IMR-90 (cell line): Measurements from ENCODE around the gene CRIM1. TPM values are rescaled to one million over a fixed set of nuclear protein-coding genes. Genes with fewer than 3 reads are reported as not detected.
A peak's percentile ranks its signal among the peaks of the same experiment; 100 is the strongest.

Experiments used
- ATAC-seq: fragments of 200-7000 bp; cut with Tn5 transposase; 2 replicates; pipeline ENCODE4 v1.9.1; 2020; ENCODE audit warnings: low read depth, mild to moderate bottlenecking, moderate library complexity
- BruUV-seq: library from RNA; stranded (reverse); fragments of 400-500 nt; replicated peaks from 2 replicates; lab custom pipeline; 2021; lab: Mats Ljungman, UMichigan
- CTCF ChIA-PET: fragments of 300-600 bp; formaldehyde crosslinking; extraction: SDS; loops from one replicate; lab custom pipeline; 2021; ENCODE audit warnings: antibody characterized with exemption; lab: Yijun Ruan, JAX
- POLR2A ChIA-PET: fragments of 300-600 bp; sonication (Branson Sonifier 250); formaldehyde crosslinking; loops from one replicate; lab custom pipeline; 2022; ENCODE audit warnings: antibody characterized with exemption; ENCODE audit not compliant: unreplicated experiment; lab: Charles Lee
- DNase-seq: peaks from one replicate; pipeline ENCODE4 v3.0.0; 2013
- H2AFZ ChIP-seq: replicated peaks from 2 replicates; pipeline ENCODE3; 2013; ENCODE audit warnings: low read length, mild to moderate bottlenecking; ENCODE audit not compliant: poor library complexity
- H2AK5ac ChIP-seq: 2 replicates; pipeline ENCODE4 v1.6.1; 2013; ENCODE audit warnings: low read depth, low read length, inconsistent platforms
- H2AK9ac ChIP-seq: replicated peaks from 2 replicates; pipeline ENCODE3; 2013; ENCODE audit warnings: mild to moderate bottlenecking, low read depth, low read length, moderate library complexity; ENCODE audit not compliant: poor library complexity
- H2BK120ac ChIP-seq: 2 replicates; pipeline ENCODE4 v1.6.1; 2013; ENCODE audit warnings: low read depth, low read length, inconsistent platforms
- H2BK15ac ChIP-seq: 3 replicates; pipeline ENCODE4 v1.6.1; 2013; ENCODE audit warnings: low read depth, low read length, inconsistent platforms
- H2BK20ac ChIP-seq: 2 replicates; pipeline ENCODE4 v1.6.1; 2013; ENCODE audit warnings: low read depth, mild to moderate bottlenecking, inconsistent platforms, low read length, moderate library complexity
- H2BK5ac ChIP-seq: 2 replicates; pipeline ENCODE4 v1.6.1; 2013; ENCODE audit warnings: mild to moderate bottlenecking, low read depth, low read length, inconsistent platforms; ENCODE audit not compliant: poor library complexity, severe bottlenecking
- H3K14ac ChIP-seq: replicated peaks from 2 replicates; pipeline ENCODE4 v1.6.1; 2013; ENCODE audit warnings: low read depth, low read length, inconsistent platforms
- H3K18ac ChIP-seq: 2 replicates; pipeline ENCODE4 v1.6.1; 2013; ENCODE audit warnings: low read depth, low read length, control low read depth
- H3K23ac ChIP-seq: 2 replicates; pipeline ENCODE4 v1.6.1; 2013; ENCODE audit warnings: low read depth, low read length, inconsistent platforms
- H3K27ac ChIP-seq: 2 replicates; pipeline ENCODE4 v1.5.1; 2013; ENCODE audit warnings: mild to moderate bottlenecking, control low read depth, low read length; ENCODE audit not compliant: insufficient read depth
- H3K27me3 ChIP-seq: 2 replicates; pipeline ENCODE4 v1.6.1; 2013; ENCODE audit warnings: low read length; ENCODE audit not compliant: control insufficient read depth, insufficient read depth
- H3K36me3 ChIP-seq: 2 replicates; pipeline ENCODE4 v1.6.1; 2013; ENCODE audit warnings: low read length, mixed read lengths; ENCODE audit not compliant: control insufficient read depth, insufficient read depth
- H3K4ac ChIP-seq: 2 replicates; pipeline ENCODE4 v1.6.1; 2013; ENCODE audit warnings: low read depth, low read length, inconsistent platforms
- H3K4me1 ChIP-seq: 2 replicates; pipeline ENCODE4 v1.6.1; 2013; ENCODE audit warnings: low read length, mixed read lengths; ENCODE audit not compliant: control insufficient read depth, insufficient read depth
- H3K4me2 ChIP-seq: 2 replicates; pipeline ENCODE4 v1.6.1; 2013; ENCODE audit warnings: low read depth, mild to moderate bottlenecking, control low read depth, low read length, moderate library complexity
- H3K4me3 ChIP-seq: 2 replicates; pipeline ENCODE4 v1.5.1; 2013; ENCODE audit warnings: low read depth, mild to moderate bottlenecking, control low read depth, low read length, moderate library complexity; ENCODE audit not compliant: insufficient read depth
- H3K56ac ChIP-seq: 2 replicates; pipeline ENCODE4 v1.6.1; 2013; ENCODE audit warnings: low read length, inconsistent platforms; ENCODE audit not compliant: insufficient read depth; ENCODE audit errors: extremely low read depth
- H3K79me1 ChIP-seq, 2 experiments: 2 replicates each; pipeline ENCODE4 v1.6.1; 2013; ENCODE audit warnings: low read length in 2 of 2, inconsistent platforms in 1 of 2, low read depth in 1 of 2
- H3K9ac ChIP-seq: 2 replicates; pipeline ENCODE4 v1.6.1; 2013; ENCODE audit warnings: low read depth, low read length, control low read depth
- H3K9me1 ChIP-seq: 2 replicates; pipeline ENCODE4 v1.6.1; 2013; ENCODE audit warnings: low read length, inconsistent platforms; ENCODE audit not compliant: insufficient read depth
- H3K9me3 ChIP-seq: 2 replicates; pipeline ENCODE4 v1.6.1; 2013; ENCODE audit warnings: low read length; ENCODE audit not compliant: control insufficient read depth, insufficient read depth
- H4K20me1 ChIP-seq: 2 replicates; pipeline ENCODE4 v1.6.1; 2013; ENCODE audit warnings: low read length, inconsistent platforms; ENCODE audit not compliant: insufficient read depth
- H4K5ac ChIP-seq: 2 replicates; pipeline ENCODE4 v1.6.1; 2013; ENCODE audit warnings: mild to moderate bottlenecking, low read depth, low read length, control low read depth
- H4K8ac ChIP-seq, 2 experiments: 2 replicates each; pipeline ENCODE4 v1.6.1; 2013; ENCODE audit warnings: low read depth in 2 of 2, low read length in 2 of 2, control low read depth in 1 of 2, inconsistent platforms in 1 of 2
- H4K91ac ChIP-seq: 2 replicates; pipeline ENCODE4 v1.6.1; 2013; ENCODE audit warnings: low read depth, low read length, inconsistent platforms; ENCODE audit not compliant: insufficient read depth
- MAZ ChIP-seq: IDR thresholded peaks from 2 replicates; pipeline ENCODE4 v1.6.1; 2012; ENCODE audit warnings: low read depth, mild to moderate bottlenecking, low read length, improper control_type of control experiment, moderate library complexity, borderline replicate concordance
- NFE2L2 ChIP-seq: fragments of 150-350 bp; IDR thresholded peaks from 2 replicates; pipeline ENCODE4 v1.6.1; 2016; ENCODE audit warnings: low read depth, mild to moderate bottlenecking, low read length
- RFX5 ChIP-seq: IDR thresholded peaks from 2 replicates; pipeline ENCODE4 v1.8.0; 2012; ENCODE audit warnings: low read depth, mild to moderate bottlenecking, low read length, moderate library complexity
- SMC3 ChIP-seq: fragments of 150-350 bp; IDR thresholded peaks from 2 replicates; pipeline ENCODE4 v1.6.1; 2016; ENCODE audit warnings: low read depth, mild to moderate bottlenecking, antibody characterized with exemption, low read length, moderate library complexity
- WGBS, 2 experiments: methylation state at CpG; one replicate each; pipeline versions ENCODE4 v1.1.5 to v1.1.7; 2013; ENCODE audit warnings: missing lambda C conversion rate in 2 of 2; ENCODE audit not compliant: insufficient read length in 1 of 2; ENCODE audit errors: extremely low coverage in 2 of 2; 5-methylcytosine and 5-hydroxymethylcytosine counted together
- dilution Hi-C: fragments of 300-500 bp; cut with HindIII; formaldehyde crosslinking; loops from one replicate; pipeline ENCODE4 v1.14.3; 2018; ENCODE audit warnings: low sequenced_read_pairs; ENCODE audit not compliant: unreplicated experiment
- in situ Hi-C: fragments of 300-500 bp; cut with MboI; formaldehyde crosslinking; loops from 3 replicates; pipeline ENCODE4 v1.14.3; 2019; ENCODE audit warnings: low sequenced_read_pairs, inconsistent platforms, mixed read lengths
- intact Hi-C: fragments of 100-400 bp; cut with micrococcal nuclease; formaldehyde crosslinking; loops from 2 replicates; pipeline ENCODE4 v1.10.0; 2022
- polyA plus RNA-seq, 3 experiments: library from polyadenylated mRNA; depleted of rRNA; stranded (reverse); fragments of >200 nt; gene quantifications; 2 replicates each; pipeline ENCODE4 v1.2.3, GENCODE V29; 2012; ENCODE audit warnings: low replicate concordance in 1 of 3
- total RNA-seq: library from RNA; depleted of rRNA; stranded (reverse); fragments of >200 nt; gene quantifications from 2 replicates; pipeline ENCODE4 v1.2.3, GENCODE V29; 2012
- TF ChIP-seq, protein P1 (sequence below): fragments of 150-350 bp; IDR thresholded peaks from 2 replicates; pipeline ENCODE4 v1.6.1; 2017; ENCODE audit warnings: mild to moderate bottlenecking, antibody characterized with exemption, low read length, low read depth
- TF ChIP-seq, protein P2 (sequence below): fragments of 150-350 bp; IDR thresholded peaks from 2 replicates; pipeline ENCODE4 v1.6.1; 2016; ENCODE audit warnings: low read depth, mild to moderate bottlenecking, low read length, moderate library complexity, borderline replicate concordance

Gene CRIM1
- total and polyA plus RNA-seq, 2 of the 4 experiments (the other 2 are of a cell fraction): 285 to 490 TPM

DNA sequence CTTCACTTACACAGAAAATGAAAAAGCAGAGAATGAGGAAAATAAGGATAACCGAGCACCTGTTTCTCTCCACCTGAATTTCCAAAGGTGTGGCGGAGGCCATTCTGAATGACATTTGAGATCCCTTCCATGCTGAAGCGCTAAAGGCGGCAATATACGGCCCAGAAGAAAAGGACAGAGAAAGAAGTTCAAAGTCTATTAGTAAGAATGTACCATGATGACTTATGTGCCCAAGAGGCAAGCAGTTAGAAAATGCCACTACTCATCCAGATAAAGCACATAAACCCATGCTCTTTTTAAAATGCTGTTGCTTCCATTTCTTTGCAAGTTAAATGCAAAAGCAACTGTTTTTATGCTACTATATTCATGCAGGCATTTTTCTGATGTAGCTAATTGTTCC is 205.1 kb downstream of the CRIM1 start:
- in situ Hi-C loops: no loop called here
- Histone ChIP-seq H4K8ac (peak overlapping the region; percentile 55 to 72), H3K4ac (peak overlapping the region; percentile 89), H2AK9ac (no peak overlapping the region), H4K91ac (peak overlapping the region; percentile 91; the same call in 1 of the 2 replicates), H3K9me3 (no peaks in the 10 kb centered on the region), H3K36me3 (peaks cover 12% of the 10 kb centered on the region), H3K79me1 (peaks cover 33 to 38% of the 10 kb centered on the region in 2 experiments), H4K20me1 (no peaks in the 10 kb centered on the region), H2BK120ac (peak overlapping the region; percentile 90), H3K4me3 (no peak overlapping the region), H3K4me1 (peaks cover 29% of the 10 kb centered on the region), H4K5ac (peak overlapping the region; percentile 34; the same call in 1 of the 2 replicates), H3K23ac (peak overlapping the region; percentile 54), H3K27me3 (no peaks in the 10 kb centered on the region), H3K56ac (0 out of 2 replicates have a peak overlapping the region, but pooled peaks have one; percentile 73), H3K4me2 (no peak overlapping the region), H2AK5ac (peak overlapping the region; percentile 93), H2BK15ac (peak overlapping the region; percentile 79; the same call in 1 of the 3 replicates), H3K27ac (peak overlapping the region; percentile 68), H3K9ac (no peak overlapping the region), H3K18ac (peak overlapping the region; percentile 73), H2AFZ (no peak overlapping the region), H3K9me1 (peaks cover 13% of the 10 kb centered on the region), H3K14ac (peak overlapping the region; percentile 84), H2BK5ac (peak overlapping the region; percentile 96), H2BK20ac (peak overlapping the region; percentile 73)
- dilution Hi-C loops: no loop called here
- intact Hi-C loops: no loop called here
- no peak for ATAC-seq
- ChIA-PET CTCF (no interaction called here), POLR2A (no interaction called here)
- TF ChIP-seq, protein P1, sequence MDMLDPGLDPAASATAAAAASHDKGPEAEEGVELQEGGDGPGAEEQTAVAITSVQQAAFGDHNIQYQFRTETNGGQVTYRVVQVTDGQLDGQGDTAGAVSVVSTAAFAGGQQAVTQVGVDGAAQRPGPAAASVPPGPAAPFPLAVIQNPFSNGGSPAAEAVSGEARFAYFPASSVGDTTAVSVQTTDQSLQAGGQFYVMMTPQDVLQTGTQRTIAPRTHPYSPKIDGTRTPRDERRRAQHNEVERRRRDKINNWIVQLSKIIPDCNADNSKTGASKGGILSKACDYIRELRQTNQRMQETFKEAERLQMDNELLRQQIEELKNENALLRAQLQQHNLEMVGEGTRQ: no peak
- TF ChIP-seq SMC3 (no peak), NFE2L2 (no peak), RFX5 (no peak), MAZ (no peak)
- TF ChIP-seq, protein P2, sequence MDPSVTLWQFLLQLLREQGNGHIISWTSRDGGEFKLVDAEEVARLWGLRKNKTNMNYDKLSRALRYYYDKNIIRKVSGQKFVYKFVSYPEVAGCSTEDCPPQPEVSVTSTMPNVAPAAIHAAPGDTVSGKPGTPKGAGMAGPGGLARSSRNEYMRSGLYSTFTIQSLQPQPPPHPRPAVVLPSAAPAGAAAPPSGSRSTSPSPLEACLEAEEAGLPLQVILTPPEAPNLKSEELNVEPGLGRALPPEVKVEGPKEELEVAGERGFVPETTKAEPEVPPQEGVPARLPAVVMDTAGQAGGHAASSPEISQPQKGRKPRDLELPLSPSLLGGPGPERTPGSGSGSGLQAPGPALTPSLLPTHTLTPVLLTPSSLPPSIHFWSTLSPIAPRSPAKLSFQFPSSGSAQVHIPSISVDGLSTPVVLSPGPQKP: no peak
- BruUV-seq: no TSS peak
- no CpG with 5 or more reads among the region's 5 CpGs for WGBS, 2 experiments
- DNase-seq: no peak
